ENCODE data around the gene DNER. TPM values are rescaled to one million over a fixed set of nuclear protein-coding genes. Genes with fewer than 3 reads are reported as not detected.
"Not testable (repeated sequence)": the region's sequence is repeated elsewhere in the genome, so short reads cannot be mapped to it uniquely, and the experiment has no call there.

Gene DNER
- total RNA-seq, 1 donor from 2014 or later, result 0.60 TPM

DNA sequence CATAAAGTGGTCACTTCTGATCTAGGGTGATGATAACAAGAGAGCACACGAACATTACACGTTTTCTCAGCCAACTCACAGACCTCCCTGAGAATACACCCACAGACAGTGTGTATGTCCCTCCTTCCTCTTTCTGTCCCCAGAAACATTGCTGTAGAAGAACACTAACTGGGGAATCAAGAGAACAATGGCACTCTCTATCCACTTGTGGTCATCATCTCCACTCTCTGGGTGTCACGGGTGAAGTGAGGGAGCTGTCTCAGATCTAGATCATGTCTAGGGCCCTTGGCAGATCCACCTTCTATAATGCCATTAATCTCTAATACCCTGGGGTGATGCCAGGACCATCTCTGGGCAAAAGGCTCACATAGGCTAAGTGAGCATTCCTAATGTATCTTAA, 97.9 kb downstream of the DNER start:
- no peak for ATAC-seq

DNA sequence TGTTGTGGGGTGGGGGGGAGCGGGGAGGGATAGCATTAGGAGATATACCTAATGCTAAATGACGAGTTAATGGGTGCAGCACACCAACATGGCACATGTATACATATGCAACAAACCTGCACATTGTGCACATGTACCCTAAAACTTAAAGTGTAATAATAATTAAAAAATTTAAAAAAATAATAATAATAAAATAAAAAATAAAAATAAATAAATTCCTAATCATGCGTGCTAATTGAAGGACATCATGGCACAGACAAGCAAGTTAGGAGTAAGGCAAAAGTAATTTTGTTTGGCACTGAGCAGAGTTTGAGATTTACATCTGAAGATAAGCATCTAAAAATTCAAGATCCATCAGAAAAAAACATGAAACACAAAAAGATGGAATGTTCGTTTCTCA, 100.3 kb downstream of the DNER start:
- not testable (repeated sequence) for ATAC-seq

GRCh38 chr2:229612384-229612971, 101.9 kb downstream of the DNER start:
- no peak for ATAC-seq

DNA sequence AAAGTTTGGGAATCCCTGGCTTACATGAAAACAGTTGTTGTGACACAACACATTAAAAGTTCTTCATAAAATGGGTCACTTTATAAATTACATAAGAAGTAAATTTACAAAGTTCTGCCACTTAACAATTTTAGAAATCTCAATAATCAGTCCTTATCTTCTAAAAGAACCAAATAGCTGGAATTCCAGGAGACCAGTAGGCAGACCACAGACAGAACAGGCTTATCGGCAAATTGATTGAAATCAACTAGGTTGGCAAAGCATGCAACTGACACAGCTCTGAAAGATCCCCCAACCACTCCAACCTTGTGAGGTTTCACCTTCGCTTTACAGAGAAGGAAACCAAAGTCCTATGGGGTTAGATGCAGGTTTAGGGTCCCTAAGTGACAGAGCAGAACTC, 103.0 kb downstream of the DNER start:
- ATAC-seq, result no peak

GRCh38 chr2:229610872-229611271, 103.5 kb downstream of the DNER start:
- no peak for ATAC-seq

DNA sequence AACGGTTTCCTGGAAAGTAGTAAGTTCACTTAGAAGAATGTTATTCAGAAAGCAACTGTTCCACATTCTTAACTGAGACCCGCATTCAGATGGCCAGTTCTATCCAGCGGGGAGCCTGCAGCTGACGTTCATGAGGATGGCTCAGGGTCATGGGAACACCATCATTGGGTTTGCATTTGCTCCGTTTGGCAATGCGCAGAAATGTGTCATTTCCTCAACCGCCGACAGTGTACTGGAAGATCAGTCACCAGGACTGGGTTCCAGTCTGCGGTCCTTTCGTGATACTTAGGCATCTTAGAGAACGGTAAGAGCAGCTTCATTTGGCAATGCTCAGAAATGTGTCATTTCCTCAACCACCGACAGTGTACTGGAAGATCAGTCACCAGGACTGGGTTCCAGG, 104.0 kb downstream of the DNER start:
- no peak for ATAC-seq

- ATAC-seq, result no peak
These were observed 112.4 kb downstream of the DNER start for GRCh38 chr2:229601936-229602335.

DNA sequence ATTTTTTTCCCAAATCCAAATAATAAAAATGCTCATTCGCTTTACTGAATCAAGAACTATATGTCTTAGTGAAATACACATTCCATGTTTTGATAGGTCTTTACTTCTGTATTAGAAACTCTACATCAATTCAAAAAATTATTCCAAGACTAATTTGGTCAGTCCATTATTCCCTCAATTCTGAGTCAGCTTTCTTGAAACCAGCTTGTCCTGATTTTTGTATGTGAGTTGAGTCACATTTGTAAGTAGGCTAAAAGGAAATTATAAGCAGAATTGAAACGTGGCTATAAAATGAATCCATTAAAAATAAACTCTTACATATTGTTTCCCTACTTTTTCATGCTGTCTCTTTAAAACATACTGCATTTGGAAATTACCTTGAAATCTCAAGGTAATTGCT, 113.0 kb downstream of the DNER start:
- peak; percentile 35 for ATAC-seq

- no peak for ATAC-seq
These were observed 116.1 kb downstream of the DNER start for GRCh38 chr2:229598227-229598626.

DNA sequence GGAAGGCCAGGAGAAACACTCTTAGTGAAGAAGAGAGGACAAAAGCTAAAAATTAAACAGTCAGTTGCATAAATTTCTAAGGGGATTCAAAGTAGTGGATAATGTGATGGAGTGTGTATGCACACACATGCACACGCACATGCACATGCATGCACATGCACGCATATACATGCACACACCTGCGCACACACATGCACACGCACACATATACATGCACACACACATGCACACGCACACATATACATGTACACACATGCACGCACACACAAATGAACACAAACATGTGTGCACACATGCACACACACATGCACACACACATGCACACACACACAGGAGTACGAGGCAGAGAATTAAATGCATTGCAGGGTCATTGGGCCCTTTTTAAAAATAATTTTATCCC, 117.6 kb downstream of the DNER start:
- ATAC-seq, result no peak

DNA sequence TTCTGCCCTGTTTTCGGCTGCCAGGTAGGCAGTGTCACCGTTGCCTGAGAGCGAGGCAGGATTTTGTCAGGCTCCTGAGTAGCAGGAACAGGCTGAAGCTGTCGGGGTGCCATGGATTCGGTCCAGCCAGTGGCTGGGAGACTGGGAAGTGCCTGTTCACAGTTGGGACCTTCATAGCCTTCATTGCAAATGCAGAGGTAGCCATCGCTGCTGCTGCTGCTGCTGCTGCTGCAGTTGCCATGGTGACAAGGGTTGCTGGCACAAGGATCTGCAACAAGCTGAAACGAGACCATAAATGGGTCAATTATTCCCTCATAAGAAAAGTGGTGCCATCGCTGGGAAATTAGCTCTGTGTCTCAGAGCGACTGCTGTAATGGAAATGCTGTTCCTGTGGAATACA, 122.7 kb downstream of the DNER start:
- no peak for ATAC-seq

GRCh38 chr2:229586746-229587705, 127.3 kb downstream of the DNER start:
- ATAC-seq, result peak; percentile 86

DNA sequence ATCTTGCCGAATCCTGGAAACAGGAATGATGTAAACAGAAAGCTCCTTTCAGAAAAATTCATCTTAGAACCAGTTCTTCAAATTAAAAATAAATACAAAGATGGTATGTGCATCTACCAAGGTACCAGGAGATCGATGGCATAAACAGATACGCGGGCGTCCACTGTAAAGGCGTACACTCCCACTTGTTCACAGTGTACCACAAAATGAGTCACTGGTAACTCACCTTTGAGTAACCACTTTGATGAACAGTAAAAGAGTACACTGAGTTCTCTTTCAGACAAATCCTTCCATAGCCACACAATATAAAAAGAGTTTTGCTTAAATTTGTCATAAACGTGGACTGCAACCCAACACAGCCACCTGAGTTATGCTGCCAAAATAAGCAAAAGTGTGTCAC, 128.3 kb downstream of the DNER start:
- peak; percentile 64 for ATAC-seq

DNA sequence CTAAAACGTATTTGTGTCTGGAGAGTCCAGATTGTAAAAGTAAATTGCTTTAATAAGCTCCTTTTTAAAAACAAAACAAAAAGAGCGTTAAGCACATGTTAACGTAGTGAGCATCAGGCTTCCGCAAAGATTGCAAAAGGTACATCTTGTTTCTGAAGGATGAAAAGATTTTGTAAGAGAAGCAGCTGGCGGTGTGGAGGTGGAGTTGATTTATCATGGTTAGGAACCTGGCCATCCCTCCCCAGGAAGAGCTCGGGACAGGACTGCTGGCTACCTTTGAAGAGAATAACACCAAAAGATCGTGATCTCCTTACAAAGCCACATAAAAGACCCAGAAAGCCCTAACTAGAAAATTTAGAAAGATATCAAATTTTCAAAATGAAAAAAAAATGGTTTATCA, 132.2 kb downstream of the DNER start:
- no peak for ATAC-seq

GRCh38 chr2:229578052-229578846, 136.1 kb downstream of the DNER start:
- ATAC-seq, result no peak

DNA sequence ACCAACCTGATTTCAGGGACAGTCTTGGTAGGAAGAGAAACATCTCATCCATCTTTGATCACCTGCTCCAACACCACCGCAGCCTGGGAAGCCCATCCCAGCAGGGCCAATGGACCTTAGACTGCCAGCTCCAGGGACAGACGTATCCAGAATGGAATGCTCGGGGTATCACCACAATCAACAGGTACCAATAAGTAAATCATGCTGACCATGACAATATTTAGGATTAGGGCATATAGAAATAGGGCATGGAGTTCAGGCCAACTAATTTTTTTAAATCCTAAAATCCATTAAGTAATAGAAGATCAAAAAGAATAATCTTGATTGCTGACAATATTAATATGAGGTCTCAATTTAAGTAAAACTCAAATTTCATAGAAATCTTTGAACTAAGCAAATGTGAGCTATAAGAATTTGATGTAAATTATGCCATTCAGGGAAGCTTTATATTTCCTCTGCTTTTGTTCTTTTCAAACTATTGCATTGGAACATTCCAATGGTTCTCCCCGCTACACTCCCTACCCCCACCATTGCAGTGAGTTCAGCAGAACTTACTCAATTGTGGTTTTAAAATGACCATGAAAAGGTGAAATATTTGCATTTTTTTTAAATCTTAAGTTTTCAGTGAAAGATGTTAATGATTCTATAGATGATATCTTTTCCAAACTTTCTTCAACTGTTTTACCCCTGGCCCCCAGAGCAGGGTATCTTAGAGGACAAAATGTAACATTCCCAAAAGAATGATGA, 138.6 kb downstream of the DNER start:
- no peak for ATAC-seq

DNA sequence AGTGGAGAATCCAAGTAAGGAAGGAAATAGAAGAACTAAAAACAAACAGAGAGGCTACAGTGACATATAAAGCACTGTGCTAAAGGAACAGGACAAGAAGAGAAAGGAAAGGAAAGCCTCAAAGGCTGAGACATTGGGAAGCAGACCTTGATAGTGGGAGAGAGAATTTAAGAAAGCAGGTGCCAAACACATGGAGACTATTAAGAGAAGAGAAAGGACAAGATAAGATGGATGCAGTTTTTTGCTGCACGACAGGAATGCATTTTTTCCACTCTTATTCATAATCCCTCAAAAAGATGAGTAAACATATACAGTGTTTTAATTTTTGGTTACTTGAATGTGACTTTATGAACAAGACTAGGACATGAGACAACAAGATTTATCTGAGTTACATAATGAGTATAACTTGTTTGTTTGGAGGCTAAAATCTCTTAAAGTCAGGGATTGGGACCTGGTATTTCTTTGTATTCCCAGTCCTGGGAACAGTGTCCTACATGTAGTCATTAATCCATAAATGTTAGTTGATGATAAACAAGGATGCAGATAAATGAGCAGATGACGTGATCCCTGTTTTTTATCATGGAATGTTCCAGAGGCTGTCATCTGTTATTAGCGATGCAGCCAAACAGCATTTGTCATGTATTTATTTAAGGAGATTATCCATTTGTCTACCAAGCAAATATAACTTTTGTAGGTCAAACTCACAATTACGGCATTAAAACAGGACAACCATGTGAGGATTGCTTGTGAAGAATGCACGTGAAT, 141.7 kb downstream of the DNER start:
- ATAC-seq, result no peak

- ATAC-seq, result no peak
These were observed 143.1 kb downstream of the DNER start for GRCh38 chr2:229571243-229571642.

- no peak for ATAC-seq
These were observed 148.0 kb downstream of the DNER start for GRCh38 chr2:229566370-229566769.

DNA sequence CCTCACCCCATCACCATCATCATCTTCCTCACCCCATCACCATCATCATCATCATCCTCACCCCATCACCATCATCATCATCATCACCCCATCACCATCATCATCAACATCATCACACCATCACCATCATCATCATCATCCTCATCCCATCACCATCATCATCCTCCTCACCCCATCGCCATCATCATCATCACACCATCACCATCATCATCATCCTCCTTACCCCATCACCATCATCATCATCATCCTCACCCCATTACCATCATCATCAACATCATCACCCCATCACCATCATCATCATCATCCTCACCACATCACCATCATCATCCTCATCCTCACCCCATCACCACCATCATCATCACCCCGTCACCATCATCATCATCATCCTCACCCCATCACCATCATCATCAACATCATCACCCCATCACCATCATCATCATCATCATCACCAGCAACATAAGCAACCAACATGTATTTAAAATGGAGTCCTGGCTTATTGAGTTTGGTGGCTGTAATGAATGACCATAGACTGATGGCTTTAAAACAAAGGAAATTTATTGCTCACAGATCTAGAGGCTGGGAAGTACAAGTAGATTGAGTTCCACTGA, 150.0 kb downstream of the DNER start:
- no peak for ATAC-seq

GRCh38 chr2:229563388-229563787, 151.0 kb downstream of the DNER start:
- ATAC-seq, result no peak

Measured in esophagus mucosa (tissue), 1 donor.